ENCODE results near the gene RNF13. TPM values are rescaled to one million over a fixed set of nuclear protein-coding genes. Genes with fewer than 3 reads are reported as not detected.
"Not testable (repeated sequence)": the region's sequence is repeated elsewhere in the genome, so short reads cannot be mapped to it uniquely, and the experiment has no call there.

Gene RNF13
- polyA plus RNA-seq, 2 donors, result 23.7 to 31.3 TPM

DNA sequence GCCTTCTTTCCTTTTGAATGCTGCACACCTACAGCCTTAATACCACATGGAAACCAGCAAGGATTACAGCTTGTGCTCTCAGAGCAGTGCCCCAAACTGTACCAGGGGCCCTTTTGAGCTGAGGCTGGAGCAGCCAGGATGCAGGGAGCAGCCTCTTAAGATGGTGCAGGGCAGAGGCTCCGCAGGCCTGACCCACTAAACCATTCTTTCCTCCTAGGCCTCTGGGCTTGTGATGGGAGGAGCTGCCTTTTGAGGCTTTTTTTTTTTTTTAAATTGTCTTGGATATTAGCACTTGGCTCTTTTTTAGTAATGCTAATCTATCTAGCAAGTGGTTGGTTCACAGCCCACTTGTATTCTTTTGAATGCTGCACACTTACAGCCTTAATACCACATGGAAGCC, 120.0 kb downstream of the RNF13 start:
- Histone ChIP-seq H3K27me3 (ENCODE audit: control insufficient read depth in 1 of 2, insufficient read depth in 2 of 2, low read length in 2 of 2) (no peaks in the 10 kb centered on the region), H3K4me1 (ENCODE audit: control insufficient read depth in 2 of 2, insufficient read depth in 2 of 2, low read length in 1 of 2) (no peaks in the 10 kb centered on the region), H3K27ac (ENCODE audit: low read depth in 2 of 2, low read length in 1 of 2) (no peak overlapping the region), H3K9me3 (ENCODE audit: control insufficient read depth in 2 of 2, insufficient read depth in 1 of 2, low read depth in 1 of 2, low read length in 1 of 2) (peaks cover 0 to 3% of the 10 kb centered on the region in 2 donors), H3K4me3 (ENCODE audit: low read depth in 1 of 2, low read length in 2 of 2) (no peak overlapping the region), H3K36me3 (ENCODE audit: control insufficient read depth in 2 of 2, insufficient read depth in 2 of 2, low read length in 1 of 2) (peaks cover 0 to 2% of the 10 kb centered on the region in 2 donors)
- WGBS, 2 donors, result 96 to 100% methylated on average over 1 of the region's 1 CpG

GRCh38 chr3:149933858-149934257, 120.8 kb downstream of the RNF13 start:
- H3K36me3 ChIP-seq (ENCODE audit: control insufficient read depth in 2 of 2, insufficient read depth in 2 of 2, low read length in 1 of 2), result peaks cover 0 to 2% of the 10 kb centered on the region in 2 donors
- H3K9me3 ChIP-seq (ENCODE audit: control insufficient read depth in 2 of 2, insufficient read depth in 1 of 2, low read depth in 1 of 2, low read length in 1 of 2), result peaks cover 0 to 3% of the 10 kb centered on the region in 2 donors
- no peaks in the 10 kb centered on the region for H3K4me1 ChIP-seq (ENCODE audit: control insufficient read depth in 2 of 2, insufficient read depth in 2 of 2, low read length in 1 of 2)
- H3K27me3 ChIP-seq (ENCODE audit: control insufficient read depth in 1 of 2, insufficient read depth in 2 of 2, low read length in 2 of 2), result no peaks in the 10 kb centered on the region
- no peak overlapping the region for H3K27ac ChIP-seq (ENCODE audit: low read depth in 2 of 2, low read length in 1 of 2)
- no peak overlapping the region for H3K4me3 ChIP-seq (ENCODE audit: low read depth in 1 of 2, low read length in 2 of 2)

DNA sequence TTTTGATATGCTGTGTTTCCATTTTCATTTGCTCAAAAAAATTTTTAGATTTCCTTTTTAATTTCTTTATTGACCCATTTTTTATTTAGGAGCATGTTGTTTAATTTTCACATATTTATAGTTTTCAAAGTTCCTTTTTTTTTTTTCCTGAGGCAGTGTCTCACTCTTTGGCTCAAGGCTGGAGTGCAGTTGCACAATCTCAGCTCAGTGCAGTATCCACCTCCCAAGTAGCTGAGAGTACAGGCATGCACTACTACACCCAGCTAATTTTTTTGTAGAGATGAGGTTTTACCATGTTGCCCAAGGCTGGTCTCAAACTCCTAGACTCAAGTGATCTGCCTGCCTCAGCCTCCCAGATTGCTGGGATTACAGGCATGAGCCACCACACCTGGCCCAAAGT, 121.5 kb downstream of the RNF13 start:
- Histone ChIP-seq H3K4me3 (ENCODE audit: low read depth in 1 of 2, low read length in 2 of 2) (no peak overlapping the region), H3K27ac (ENCODE audit: low read depth in 2 of 2, low read length in 1 of 2) (no peak overlapping the region), H3K4me1 (ENCODE audit: control insufficient read depth in 2 of 2, insufficient read depth in 2 of 2, low read length in 1 of 2) (no peaks in the 10 kb centered on the region), H3K27me3 (ENCODE audit: control insufficient read depth in 1 of 2, insufficient read depth in 2 of 2, low read length in 2 of 2) (no peaks in the 10 kb centered on the region), H3K36me3 (ENCODE audit: control insufficient read depth in 2 of 2, insufficient read depth in 2 of 2, low read length in 1 of 2) (peaks cover 0 to 2% of the 10 kb centered on the region in 2 donors), H3K9me3 (ENCODE audit: control insufficient read depth in 2 of 2, insufficient read depth in 1 of 2, low read depth in 1 of 2, low read length in 1 of 2) (peaks cover 0 to 3% of the 10 kb centered on the region in 2 donors)

- no peak overlapping the region for H3K27ac ChIP-seq (ENCODE audit: low read depth in 2 of 2, low read length in 1 of 2)
- no peaks in the 10 kb centered on the region for H3K27me3 ChIP-seq (ENCODE audit: control insufficient read depth in 1 of 2, insufficient read depth in 2 of 2, low read length in 2 of 2)
- no peaks in the 10 kb centered on the region for H3K4me1 ChIP-seq (ENCODE audit: control insufficient read depth in 2 of 2, insufficient read depth in 2 of 2, low read length in 1 of 2)
- 46 to 60% methylated on average over 7 of the region's 7 CpGs for WGBS, 2 donors
- no peak overlapping the region for H3K4me3 ChIP-seq (ENCODE audit: low read depth in 1 of 2, low read length in 2 of 2)
- peaks cover 0 to 3% of the 10 kb centered on the region in 2 donors for H3K9me3 ChIP-seq (ENCODE audit: control insufficient read depth in 2 of 2, insufficient read depth in 1 of 2, low read depth in 1 of 2, low read length in 1 of 2)
- H3K36me3 ChIP-seq (ENCODE audit: control insufficient read depth in 2 of 2, insufficient read depth in 2 of 2, low read length in 1 of 2), result peaks cover 0 to 2% of the 10 kb centered on the region in 2 donors
These were observed 123.8 kb downstream of the RNF13 start for GRCh38 chr3:149936812-149937230.

DNA sequence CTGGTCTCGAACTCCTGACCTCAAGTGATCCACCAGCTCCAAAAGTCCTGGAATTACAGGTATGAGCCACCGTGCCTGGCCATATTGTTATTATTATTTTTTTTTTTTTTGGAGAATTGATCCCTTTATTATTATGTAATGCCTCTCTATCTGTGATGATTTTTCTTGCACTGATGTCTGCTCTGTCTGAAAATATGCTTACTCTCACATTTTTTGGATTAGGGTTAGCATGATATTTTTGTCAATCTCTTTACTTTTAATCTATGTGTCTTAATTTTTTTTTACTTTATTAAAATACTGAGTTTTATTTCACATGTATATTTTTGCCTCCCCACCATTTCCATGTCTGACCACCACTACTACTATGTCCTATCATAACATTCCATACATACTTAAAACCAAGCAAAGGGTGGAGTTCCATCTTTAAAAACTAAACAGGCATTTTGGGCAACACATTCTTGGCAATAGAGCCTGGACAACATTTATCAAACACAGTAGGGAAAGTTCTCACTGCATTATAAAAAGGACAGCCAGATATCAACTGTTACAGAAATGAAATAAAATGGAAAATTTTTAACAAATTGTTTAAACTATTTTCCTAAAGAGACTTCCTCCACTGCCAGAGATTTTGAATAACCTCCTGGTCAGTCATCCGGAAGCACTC, 125.5 kb downstream of the RNF13 start:
- WGBS, 2 donors, result 93 to 94% methylated on average over 3 of the region's 3 CpGs

DNA sequence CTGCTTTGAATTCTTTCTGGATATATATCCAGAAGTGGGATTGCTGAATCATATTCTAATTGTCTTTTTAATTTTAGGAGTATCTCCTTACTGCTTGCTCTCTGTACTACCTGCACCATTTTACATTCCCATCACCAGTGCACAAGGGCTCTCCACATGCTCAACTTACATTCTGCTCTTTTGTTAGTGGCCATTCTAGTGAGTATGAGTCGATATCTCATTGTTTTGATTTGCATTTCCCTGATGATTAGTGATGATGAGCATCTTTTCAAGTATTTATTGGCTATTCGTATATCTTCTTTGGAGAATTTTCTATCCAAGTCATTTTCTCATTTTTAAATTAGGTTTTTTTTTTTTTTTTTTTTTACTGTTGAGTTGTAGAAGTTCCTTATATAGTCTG, 128.2 kb downstream of the RNF13 start:
- 94 to 98% methylated on average over 2 of the region's 2 CpGs for WGBS, 2 donors
- H3K27me3 ChIP-seq (ENCODE audit: control insufficient read depth in 1 of 2, insufficient read depth in 2 of 2, low read length in 2 of 2), result no peaks in the 10 kb centered on the region
- H3K4me1 ChIP-seq (ENCODE audit: control insufficient read depth in 2 of 2, insufficient read depth in 2 of 2, low read length in 1 of 2), result no peaks in the 10 kb centered on the region
- no peak overlapping the region for H3K4me3 ChIP-seq (ENCODE audit: low read depth in 1 of 2, low read length in 2 of 2)
- peaks cover 0 to 2% of the 10 kb centered on the region in 2 donors for H3K9me3 ChIP-seq (ENCODE audit: control insufficient read depth in 2 of 2, insufficient read depth in 1 of 2, low read depth in 1 of 2, low read length in 1 of 2)
- peaks cover 0 to 3% of the 10 kb centered on the region in 2 donors for H3K36me3 ChIP-seq (ENCODE audit: control insufficient read depth in 2 of 2, insufficient read depth in 2 of 2, low read length in 1 of 2)
- no peak overlapping the region for H3K27ac ChIP-seq (ENCODE audit: low read depth in 2 of 2, low read length in 1 of 2)

More for the DNA sequence above, 125.5 kb downstream of the RNF13 start:
- not testable (repeated sequence) for H3K4me1 ChIP-seq (ENCODE audit: control insufficient read depth in 2 of 2, insufficient read depth in 2 of 2, low read length in 1 of 2); H3K27ac ChIP-seq (ENCODE audit: low read depth in 2 of 2, low read length in 1 of 2); H3K27me3 ChIP-seq (ENCODE audit: control insufficient read depth in 1 of 2, insufficient read depth in 2 of 2, low read length in 2 of 2); H3K36me3 ChIP-seq (ENCODE audit: control insufficient read depth in 2 of 2, insufficient read depth in 2 of 2, low read length in 1 of 2); H3K4me3 ChIP-seq (ENCODE audit: low read depth in 1 of 2, low read length in 2 of 2); H3K9me3 ChIP-seq (ENCODE audit: control insufficient read depth in 2 of 2, insufficient read depth in 1 of 2, low read depth in 1 of 2, low read length in 1 of 2)

DNA sequence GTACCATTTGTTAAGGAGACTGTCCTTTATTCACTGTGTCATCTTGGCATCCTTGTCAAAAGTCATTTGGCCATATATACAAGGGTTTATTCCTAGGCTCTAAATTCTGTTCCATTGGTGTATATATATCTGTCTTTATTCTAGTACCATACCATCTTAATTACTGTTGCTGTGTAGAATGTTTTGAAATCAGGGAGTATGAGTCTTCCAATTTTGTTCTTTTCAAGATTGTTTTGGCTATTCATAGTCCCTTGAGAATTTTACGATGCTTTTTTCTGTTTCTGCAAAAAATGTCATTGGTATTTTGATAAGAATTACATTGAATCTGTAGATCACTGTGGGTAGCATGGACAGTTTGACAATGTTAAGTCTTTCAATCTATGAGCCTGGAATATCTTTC, 128.9 kb downstream of the RNF13 start:
- Histone ChIP-seq H3K27me3 (ENCODE audit: control insufficient read depth in 1 of 2, insufficient read depth in 2 of 2, low read length in 2 of 2) (no peaks in the 10 kb centered on the region), H3K27ac (ENCODE audit: low read depth in 2 of 2, low read length in 1 of 2) (no peak overlapping the region), H3K36me3 (ENCODE audit: control insufficient read depth in 2 of 2, insufficient read depth in 2 of 2, low read length in 1 of 2) (peaks cover 0 to 3% of the 10 kb centered on the region in 2 donors), H3K4me3 (ENCODE audit: low read depth in 1 of 2, low read length in 2 of 2) (no peak overlapping the region), H3K9me3 (ENCODE audit: control insufficient read depth in 2 of 2, insufficient read depth in 1 of 2, low read depth in 1 of 2, low read length in 1 of 2) (peaks cover 0 to 2% of the 10 kb centered on the region in 2 donors), H3K4me1 (ENCODE audit: control insufficient read depth in 2 of 2, insufficient read depth in 2 of 2, low read length in 1 of 2) (no peaks in the 10 kb centered on the region)
- 90 to 91% methylated on average over 1 of the region's 1 CpG for WGBS, 2 donors

- Histone ChIP-seq H3K4me3 (ENCODE audit: low read depth in 1 of 2, low read length in 2 of 2) (no peak overlapping the region), H3K27ac (ENCODE audit: low read depth in 2 of 2, low read length in 1 of 2) (no peak overlapping the region), H3K9me3 (ENCODE audit: control insufficient read depth in 2 of 2, insufficient read depth in 1 of 2, low read depth in 1 of 2, low read length in 1 of 2) (peaks cover 0 to 2% of the 10 kb centered on the region in 2 donors), H3K36me3 (ENCODE audit: control insufficient read depth in 2 of 2, insufficient read depth in 2 of 2, low read length in 1 of 2) (peaks cover 0 to 3% of the 10 kb centered on the region in 2 donors), H3K4me1 (ENCODE audit: control insufficient read depth in 2 of 2, insufficient read depth in 2 of 2, low read length in 1 of 2) (no peaks in the 10 kb centered on the region), H3K27me3 (ENCODE audit: control insufficient read depth in 1 of 2, insufficient read depth in 2 of 2, low read length in 2 of 2) (no peaks in the 10 kb centered on the region)
These were observed 129.4 kb downstream of the RNF13 start for GRCh38 chr3:149942409-149942808.

- H3K4me1 ChIP-seq (ENCODE audit: control insufficient read depth in 2 of 2, insufficient read depth in 2 of 2, low read length in 1 of 2); H3K36me3 ChIP-seq (ENCODE audit: control insufficient read depth in 2 of 2, insufficient read depth in 2 of 2, low read length in 1 of 2); H3K27me3 ChIP-seq (ENCODE audit: control insufficient read depth in 1 of 2, insufficient read depth in 2 of 2, low read length in 2 of 2); H3K4me3 ChIP-seq (ENCODE audit: low read depth in 1 of 2, low read length in 2 of 2); H3K27ac ChIP-seq (ENCODE audit: low read depth in 2 of 2, low read length in 1 of 2); H3K9me3 ChIP-seq (ENCODE audit: control insufficient read depth in 2 of 2, insufficient read depth in 1 of 2, low read depth in 1 of 2, low read length in 1 of 2): not testable (repeated sequence)
- 94 to 99% methylated on average over 3 of the region's 3 CpGs for WGBS, 2 donors
These were observed 131.0 kb downstream of the RNF13 start for GRCh38 chr3:149943966-149944365.

DNA sequence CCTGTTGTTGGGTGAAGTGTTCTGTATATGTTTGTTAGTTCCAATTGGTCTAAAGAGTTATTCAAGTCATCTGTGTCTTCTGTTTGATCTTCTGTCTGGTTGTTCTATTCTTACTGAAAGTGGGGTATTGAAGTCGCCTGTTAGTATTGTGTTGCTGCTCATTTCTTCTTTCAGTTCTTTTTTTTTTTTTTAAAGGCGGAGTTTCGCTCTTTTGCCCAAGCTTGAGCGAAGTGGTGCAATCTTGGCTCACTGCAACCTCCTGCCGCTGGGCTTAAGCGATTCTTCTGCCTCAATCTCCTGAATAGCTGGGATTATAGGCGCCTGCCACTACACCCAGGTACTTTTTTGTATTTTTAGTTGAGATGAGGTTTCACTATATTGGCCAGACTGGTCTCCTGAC, 134.2 kb downstream of the RNF13 start:
- WGBS, 2 donors, result 95 to 96% methylated on average over 7 of the region's 7 CpGs
- no peaks in the 10 kb centered on the region for H3K4me1 ChIP-seq (ENCODE audit: control insufficient read depth in 2 of 2, insufficient read depth in 2 of 2, low read length in 1 of 2)
- peaks cover 0 to 2% of the 10 kb centered on the region in 2 donors for H3K9me3 ChIP-seq (ENCODE audit: control insufficient read depth in 2 of 2, insufficient read depth in 1 of 2, low read depth in 1 of 2, low read length in 1 of 2)

More for the DNA sequence above, 134.2 kb downstream of the RNF13 start:
- peaks cover 0 to 3% of the 10 kb centered on the region in 2 donors for H3K36me3 ChIP-seq (ENCODE audit: control insufficient read depth in 2 of 2, insufficient read depth in 2 of 2, low read length in 1 of 2)
- H3K4me3 ChIP-seq (ENCODE audit: low read depth in 1 of 2, low read length in 2 of 2), result no peak overlapping the region
- no peak overlapping the region for H3K27ac ChIP-seq (ENCODE audit: low read depth in 2 of 2, low read length in 1 of 2)
- H3K27me3 ChIP-seq (ENCODE audit: control insufficient read depth in 1 of 2, insufficient read depth in 2 of 2, low read length in 2 of 2), result no peaks in the 10 kb centered on the region

All from esophagus (tissue), 2 donors.